RWPE1 (cell line): ENCODE data around the gene DOCK9.

ENCODE experiments used
- CTCF ChIA-PET: fragments of 350-600 bp; sonication (Branson Sonifier 250); formaldehyde crosslinking; extraction: SDS; loops from one replicate; lab custom pipeline; 2021; lab: Yijun Ruan, JAX
- POLR2A ChIA-PET: fragments of 400-600 bp; formaldehyde crosslinking; extraction: SDS; loops from one replicate; lab custom pipeline; 2020; ENCODE audit warnings: antibody characterized with exemption; ENCODE audit not compliant: low non-redundant PET; lab: Yijun Ruan, JAX
- DNase-seq: peaks from one replicate; pipeline ENCODE4 v3.0.0; 2012; ENCODE audit warnings: low spot score
- H3K27ac ChIP-seq: fragments of 450-650 bp; 2 replicates; pipeline ENCODE4 v1.5.1; 2017
- CTCF ChIP-seq: fragments of 450-650 bp; conservative IDR thresholded peaks from 2 replicates; pipeline ENCODE4 v1.5.1; 2017; ENCODE audit warnings: low read depth, mild to moderate bottlenecking

DOCK9 gene

GRCh38 chr13:98950705-98951104 lies 27.2 kb downstream of the DOCK9 start:
- no peak for DNase-seq
- H3K27ac ChIP-seq, result no peak overlapping the region
- ChIA-PET POLR2A (no interaction called here), CTCF (no interaction called here)
- TF ChIP-seq CTCF, result no peak

GRCh38 chr13:98947925-98948324 lies 29.9 kb downstream of the DOCK9 start:
- CTCF ChIA-PET, result interaction anchor here (0.6 kb wide), 1 partner anchor 652 kb away, joined by 3 read pairs; no protein-coding TSS in a partner anchor
- no peak overlapping the region for H3K27ac ChIP-seq
- POLR2A ChIA-PET, result no interaction called here
- DNase-seq, result no peak
- no peak for TF ChIP-seq CTCF

GRCh38 chr13:98945863-98946605 lies 31.8 kb downstream of the DOCK9 start:
- no peak overlapping the region for H3K27ac ChIP-seq
- DNase-seq, result no peak
- POLR2A ChIA-PET, result interaction anchor here (0.6 kb wide), 1 partner anchor 1571 kb away, joined by 3 read pairs; no protein-coding TSS in a partner anchor
- CTCF ChIA-PET, result no interaction called here
- TF ChIP-seq CTCF, result no peak

- POLR2A ChIA-PET, result no interaction called here
- CTCF ChIA-PET, result interaction anchor here (0.6 to 0.7 kb wide), 2 partner anchors 232 to 868 kb away, joined by 3 read pairs; no protein-coding TSS in a partner anchor
These were observed 33.5 kb downstream of the DOCK9 start for GRCh38 chr13:98944336-98944735.

GRCh38 chr13:98942997-98943396 lies 34.9 kb downstream of the DOCK9 start:
- H3K27ac ChIP-seq, result no peak overlapping the region
- TF ChIP-seq CTCF, result no peak
- ChIA-PET CTCF (no interaction called here), POLR2A (no interaction called here)
- DNase-seq, result no peak

More at GRCh38 chr13:98944336-98944735, 33.5 kb downstream of the DOCK9 start:
- no peak overlapping the region for H3K27ac ChIP-seq
- DNase-seq, result no peak
- TF ChIP-seq CTCF, result no peak

GRCh38 chr13:98942485-98942884 lies 35.4 kb downstream of the DOCK9 start:
- POLR2A ChIA-PET, result no interaction called here
- no peak for TF ChIP-seq CTCF
- H3K27ac ChIP-seq, result no peak overlapping the region
- CTCF ChIA-PET, result no interaction called here
- no peak for DNase-seq
